Peyer's patch (tissue), 4 donors: ENCODE results near the gene CBX2. TPM values are rescaled to one million over a fixed set of nuclear protein-coding genes. Genes with fewer than 3 reads are reported as not detected.

ENCODE experiments used
- DNase-seq, 3 donors: peaks; one replicate each; pipeline ENCODE4 v3.0.0-alpha.2; 2017 to 2019
- H3K27ac ChIP-seq, 4 donors: fragments of 200-600 bp; sonication (generic); one replicate each; pipeline ENCODE4 v1.5.1; 2016 to 2019
- H3K27me3 ChIP-seq, 2 donors: fragments of 200-600 bp; sonication (generic); one replicate each; pipeline ENCODE4 v1.5.1; 2019
- H3K36me3 ChIP-seq, 3 donors: fragments of 200-600 bp; sonication (generic); one replicate each; pipeline ENCODE4 v1.5.1; 2016 to 2019
- H3K4me1 ChIP-seq, 4 donors: fragments of 200-600 bp; sonication (generic); one replicate each; pipeline ENCODE4 v1.5.1; 2016 to 2019
- H3K4me3 ChIP-seq, 4 donors: fragments of 200-600 bp; sonication (generic); 1 replicate in 3 of 4; 2 replicates in 1 of 4; pipeline ENCODE4 v1.5.1; 2016 to 2019; ENCODE audit warnings: mild to moderate bottlenecking in 1 of 4
- H3K9me3 ChIP-seq, 4 donors: fragments of 200-600 bp; sonication (generic); one replicate each; pipeline ENCODE4 v1.5.1; 2016 to 2019; ENCODE audit warnings: mild to moderate bottlenecking in 1 of 4
- CTCF ChIP-seq, 6 experiments: fragments of 450-650 bp in 4 of 6; fragments of 200-600 bp in 2 of 6; sonication (generic) in 1 of 6; IDR thresholded peaks; one replicate each; pipeline ENCODE4 v1.5.1; 2017 to 2019; ENCODE audit warnings: antibody characterized with exemption in 6 of 6, mild to moderate bottlenecking in 3 of 6, moderate library complexity in 1 of 6
- POLR2A ChIP-seq, 2 donors: fragments of 450-650 bp; IDR thresholded peaks; one replicate each; pipeline ENCODE4 v1.5.1; 2017; ENCODE audit warnings: antibody characterized with exemption in 2 of 2, mild to moderate bottlenecking in 2 of 2, moderate library complexity in 2 of 2
- total RNA-seq, 4 donors: library from RNA; depleted of rRNA; stranded (reverse); fragments of >200 nt; gene quantifications; one replicate each; pipeline ENCODE4 v1.1.0, GENCODE V29; 2016

CBX2 gene
- total RNA-seq, 4 donors from 2014 or later = 0.18 to 0.85 (median 0.81) TPM

DNA sequence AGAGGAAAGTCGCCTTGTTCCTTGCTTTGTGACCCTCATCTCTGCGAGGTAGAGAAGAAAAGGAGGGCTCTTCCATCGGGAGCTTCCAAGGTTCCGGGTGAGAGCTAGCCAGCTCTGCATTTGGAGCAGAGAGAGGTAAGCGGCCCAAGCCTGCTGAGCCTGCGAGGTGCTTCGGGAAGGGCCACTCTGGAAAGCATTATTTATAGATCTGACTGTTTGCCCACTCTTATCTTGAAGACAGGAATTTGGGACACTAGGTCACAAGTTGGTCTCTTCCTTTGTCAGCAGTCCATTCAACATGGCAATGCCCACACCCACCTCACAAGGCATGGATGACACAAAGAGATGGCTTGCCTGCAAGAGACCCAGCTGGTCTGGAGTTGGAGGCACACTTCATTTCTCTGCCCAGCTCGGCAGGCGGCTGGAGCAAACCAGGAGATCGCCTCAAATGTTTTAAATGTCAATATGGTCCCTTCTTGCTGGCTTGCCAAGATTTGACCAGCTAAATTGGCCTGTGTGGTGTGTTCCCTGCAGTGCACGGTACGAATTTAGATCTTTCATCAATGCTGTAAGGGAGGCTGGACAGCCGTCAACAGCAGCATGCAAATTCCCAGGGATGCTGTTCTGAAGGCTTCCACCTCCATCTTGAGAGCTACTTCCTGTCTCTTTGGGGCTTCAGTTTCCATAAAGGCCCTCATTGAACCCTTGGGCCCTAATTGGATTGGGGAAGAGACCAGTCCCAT is 41.8 kb downstream of the CBX2 start:
- Histone ChIP-seq H3K27me3 (peaks cover 0 to 19% of the 10 kb centered on the region in 2 donors), H3K36me3 (no peaks in the 10 kb centered on the region), H3K4me1 (peaks cover 4 to 12% (median 9%) of the 10 kb centered on the region in 4 donors), H3K27ac (no peak overlapping the region), H3K9me3 (no peaks in the 10 kb centered on the region), H3K4me3 (no peak overlapping the region)
- TF ChIP-seq POLR2A (IDR thresholded peaks at IDR 0.05) (no peak), CTCF (IDR thresholded peaks at IDR 0.05) (no peak)
- DNase-seq = no peak

DNA sequence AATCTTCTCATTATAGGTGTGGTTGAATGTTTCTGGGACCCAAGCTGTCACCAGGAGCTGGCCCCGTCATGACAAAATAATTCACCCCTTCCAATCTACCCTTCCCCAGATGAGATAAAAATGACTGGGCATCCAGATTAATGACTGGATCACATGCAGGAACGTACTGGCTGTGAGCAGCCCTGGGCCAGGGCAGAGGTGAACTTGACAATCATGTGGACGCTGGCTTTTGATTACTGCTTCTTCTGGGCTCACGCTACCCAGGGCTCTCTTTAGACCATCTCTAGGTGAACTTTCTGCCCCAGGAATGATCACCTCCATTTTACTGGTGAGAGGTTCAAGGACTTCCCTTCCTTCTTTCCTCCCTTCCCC is 43.0 kb downstream of the CBX2 start:
- Histone ChIP-seq H3K4me1 (peaks cover 0 to 2% (median 0%) of the 10 kb centered on the region in 4 donors), H3K4me3 (no peak overlapping the region), H3K27ac (no peak overlapping the region), H3K27me3 (peaks cover 0 to 7% of the 10 kb centered on the region in 2 donors), H3K9me3 (no peaks in the 10 kb centered on the region), H3K36me3 (no peaks in the 10 kb centered on the region)
- DNase-seq = no peak
- TF ChIP-seq CTCF (IDR thresholded peaks at IDR 0.05) = no peak

DNA sequence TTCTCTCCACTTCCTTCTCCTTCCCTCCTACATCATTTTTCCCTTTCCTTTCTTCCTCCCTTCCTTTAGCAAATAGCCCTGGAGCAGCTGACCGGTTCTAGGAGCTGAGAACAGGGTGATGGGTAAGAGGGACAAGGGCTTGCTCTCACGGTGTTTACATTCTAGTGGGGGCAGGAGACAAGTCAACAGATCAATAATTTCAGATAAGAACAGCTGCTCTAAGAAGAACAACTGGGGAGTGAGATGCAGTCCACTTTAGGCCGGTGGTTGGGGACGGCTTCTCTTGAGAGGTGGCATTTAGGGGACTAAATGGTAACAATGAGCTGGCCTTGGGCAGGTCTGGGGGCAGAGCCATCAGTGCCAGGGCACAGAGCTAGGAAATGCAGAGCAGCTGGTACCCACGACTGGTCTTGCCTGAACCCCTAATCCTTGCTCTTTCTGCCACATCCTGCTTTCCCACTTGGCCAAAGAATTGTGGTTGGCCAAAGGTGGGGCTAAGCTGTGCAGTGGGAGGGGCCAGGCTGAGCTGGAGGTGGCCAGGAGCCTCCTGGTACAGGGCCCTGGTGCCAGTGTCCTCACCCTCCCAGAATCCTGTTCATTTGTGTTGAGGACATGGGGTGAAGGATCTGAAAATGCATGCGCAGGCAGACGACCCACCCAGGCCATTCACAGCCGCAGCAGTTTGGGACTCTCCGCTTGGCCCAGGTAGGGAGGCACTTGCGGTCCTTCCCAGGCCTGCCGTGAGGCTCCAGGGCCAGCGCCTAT is 43.6 kb downstream of the CBX2 start:
- no peaks in the 10 kb centered on the region for H3K9me3 ChIP-seq
- H3K36me3 ChIP-seq = no peaks in the 10 kb centered on the region
- peaks cover 0 to 7% (median 1%) of the 10 kb centered on the region in 4 donors for H3K4me1 ChIP-seq
- TF ChIP-seq CTCF (IDR thresholded peaks at IDR 0.05) (no peak), POLR2A (IDR thresholded peaks at IDR 0.05) (no peak)
- H3K27me3 ChIP-seq = peaks cover 0 to 1% of the 10 kb centered on the region in 2 donors
- no peak overlapping the region for H3K4me3 ChIP-seq
- H3K27ac ChIP-seq = no peak overlapping the region
- no peak for DNase-seq

- no peaks in the 10 kb centered on the region for H3K9me3 ChIP-seq
- H3K4me3 ChIP-seq = no peak overlapping the region
- no peak for DNase-seq
- peaks cover 0 to 7% (median 1%) of the 10 kb centered on the region in 4 donors for H3K4me1 ChIP-seq
- H3K27ac ChIP-seq = no peak overlapping the region
- H3K36me3 ChIP-seq = no peaks in the 10 kb centered on the region
- H3K27me3 ChIP-seq = no peaks in the 10 kb centered on the region
- TF ChIP-seq CTCF (IDR thresholded peaks at IDR 0.05) (no peak), POLR2A (IDR thresholded peaks at IDR 0.05) (no peak)
Observed at GRCh38 chr17:79822583-79823124, 44.7 kb downstream of the CBX2 start.

DNA sequence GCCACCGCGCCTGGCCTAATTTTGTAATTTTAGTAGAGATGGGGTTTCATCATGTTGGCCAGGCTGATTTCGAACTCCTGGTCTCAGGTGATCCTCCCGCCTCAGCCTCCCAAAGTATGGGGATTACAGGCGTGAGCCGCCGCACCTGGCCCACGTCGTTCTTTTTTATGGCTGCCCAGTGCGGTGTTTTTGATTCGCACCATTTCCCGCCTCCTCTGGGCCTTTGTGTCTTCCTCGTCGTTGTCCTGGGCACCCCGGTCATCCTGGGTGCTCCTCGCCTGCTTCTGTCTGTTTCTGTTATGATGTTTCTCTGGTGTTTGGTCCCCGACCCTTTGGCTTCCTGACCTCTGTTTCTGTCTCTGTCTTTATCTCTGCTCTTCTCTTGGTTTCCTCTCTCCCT is 46.3 kb downstream of the CBX2 start:
- Histone ChIP-seq H3K4me3 (no peak overlapping the region), H3K4me1 (peaks cover 0 to 7% (median 1%) of the 10 kb centered on the region in 4 donors), H3K9me3 (no peaks in the 10 kb centered on the region), H3K36me3 (no peaks in the 10 kb centered on the region), H3K27ac (no peak overlapping the region), H3K27me3 (no peaks in the 10 kb centered on the region)
- no peak for DNase-seq
- TF ChIP-seq CTCF (IDR thresholded peaks at IDR 0.05) (no peak), POLR2A (IDR thresholded peaks at IDR 0.05) (no peak)
